A549 (cell line): ENCODE measurements around the gene SYTL3. TPM values are rescaled to one million over a fixed set of nuclear protein-coding genes. Genes with fewer than 3 reads are reported as not detected.

Experiments
- ATAC-seq, 2 experiments: fragments of 200-7000 bp in 1 of 2; fragments of >200 bp in 1 of 2; cut with Nextera tagmentation in 1 of 2; cut with Tn5 transposase in 1 of 2; 3 replicates each; pipeline versions ENCODE4 v1.8.0 to v1.9.1; 2018 to 2020; ENCODE audit warnings: mild to moderate bottlenecking in 1 of 2, moderate library complexity in 1 of 2
- CTCF ChIA-PET: fragments of 300-600 bp; sonication (Branson Sonifier 250); formaldehyde crosslinking; extraction: SDS; loops from one replicate; lab custom pipeline; 2021; ENCODE audit warnings: antibody characterized with exemption, inconsistent platforms; lab: Yijun Ruan, JAX
- POLR2A ChIA-PET: fragments of 350-600 bp; formaldehyde crosslinking; extraction: SDS; loops from one replicate; lab custom pipeline; 2021; ENCODE audit warnings: antibody characterized with exemption, inconsistent platforms; lab: Yijun Ruan, JAX
- DNase-seq, 2 experiments: peaks; one replicate each; pipeline versions ENCODE4 v3.0.0 to v3.0.0-alpha.2; 2011 to 2016; ENCODE audit warnings: low read depth in 1 of 2, low spot score in 1 of 2
- FAIRE-seq: peaks from 2 replicates; lab custom pipeline; 2011; peaks lifted over from hg19 to GRCh38; lab: Jason Lieb, UNC
- H3K27ac ChIP-seq, 2 experiments: fragments of >200 bp; sonication (Bioruptor Twin); formaldehyde crosslinking; 3 replicates each; pipeline ENCODE4 v1.5.1; 2016 to 2017
- H3K4me1 ChIP-seq: fragments of >200 bp; sonication (Bioruptor Twin); formaldehyde crosslinking; 3 replicates; pipeline ENCODE4 v1.6.1; 2016
- H3K4me2 ChIP-seq: fragments of >200 bp; sonication (Bioruptor Twin); formaldehyde crosslinking; 3 replicates; pipeline ENCODE4 v1.6.1; 2016
- H3K4me3 ChIP-seq: fragments of >200 bp; sonication (Bioruptor Twin); formaldehyde crosslinking; 3 replicates; pipeline ENCODE4 v1.5.1; 2016
- H3K9me3 ChIP-seq: fragments of >200 bp; sonication (Bioruptor Twin); formaldehyde crosslinking; 3 replicates; pipeline ENCODE4 v1.6.1; 2016
- CTCF ChIP-seq: fragments of >200 bp; sonication (Bioruptor Twin); formaldehyde crosslinking; IDR thresholded peaks from 3 replicates; pipeline ENCODE4 v1.5.1; 2016
- EHF ChIP-seq: fragments of 250-450 bp; sonication (Bioruptor Pico); IDR thresholded peaks from 2 replicates; pipeline ENCODE4 v1.5.0; 2020; ENCODE audit warnings: mild to moderate bottlenecking
- EHMT2 ChIP-seq: fragments of 200-600 bp; sonication (generic); IDR thresholded peaks from 2 replicates; pipeline ENCODE4 v1.6.1; 2016; ENCODE audit warnings: antibody characterized with exemption, low read depth, mild to moderate bottlenecking, moderate library complexity
- FOSB ChIP-seq: fragments of 250-450 bp; sonication (Bioruptor Pico); IDR thresholded peaks from 2 replicates; pipeline ENCODE4 v1.5.0; 2020; ENCODE audit warnings: mild to moderate bottlenecking, moderate library complexity
- FOSL2 ChIP-seq, 2 experiments: fragments of 450-650 bp in 1 of 2; fragments of >200 bp in 1 of 2; sonication (Bioruptor Twin) in 1 of 2; formaldehyde crosslinking; IDR thresholded peaks; 2 replicates each; pipeline versions ENCODE4 v1.5.0 to v1.6.1; 2016 to 2020; ENCODE audit warnings: mild to moderate bottlenecking in 1 of 2, moderate library complexity in 1 of 2
- HOXA7 ChIP-seq: fragments of 250-450 bp; sonication (Bioruptor Pico); IDR thresholded peaks from 2 replicates; pipeline ENCODE4 v1.5.0; 2020; ENCODE audit warnings: mild to moderate bottlenecking, moderate library complexity
- JUN ChIP-seq, 2 experiments: fragments of >200 bp; sonication (Bioruptor Twin); formaldehyde crosslinking; IDR thresholded peaks; 2 replicates in 1 of 2; 3 replicates in 1 of 2; pipeline ENCODE4 v1.6.1; 2016 to 2017
- JUNB ChIP-seq: fragments of >200 bp; sonication (Bioruptor Twin); formaldehyde crosslinking; IDR thresholded peaks from 2 replicates; pipeline ENCODE4 v1.6.1; 2016
- KDM1A ChIP-seq: fragments of 200-600 bp; sonication (generic); IDR thresholded peaks from 2 replicates; pipeline ENCODE4 v1.6.1; 2016; ENCODE audit warnings: low read depth, mild to moderate bottlenecking
- MAZ ChIP-seq: fragments of 150-350 bp; IDR thresholded peaks from 2 replicates; pipeline ENCODE4 v1.6.1; 2014; ENCODE audit warnings: antibody characterized with exemption, low read depth, low read length, borderline replicate concordance
- NR3C1 ChIP-seq: fragments of >200 bp; sonication (Bioruptor Twin); formaldehyde crosslinking; IDR thresholded peaks from 3 replicates; pipeline ENCODE4 v1.6.1; 2017
- PHF8 ChIP-seq: fragments of 200-600 bp; sonication (generic); IDR thresholded peaks from 2 replicates; pipeline ENCODE4 v1.6.1; 2016; ENCODE audit warnings: low read depth, mild to moderate bottlenecking, antibody characterized with exemption, moderate library complexity, borderline replicate concordance
- POLR2A ChIP-seq: IDR thresholded peaks from 2 replicates; pipeline ENCODE4 v1.6.1; 2012; ENCODE audit warnings: mild to moderate bottlenecking, low read length
- RAD21 ChIP-seq, 2 experiments: fragments of >200 bp in 1 of 2; sonication (Bioruptor Twin) in 1 of 2; formaldehyde crosslinking in 1 of 2; IDR thresholded peaks in 1 of 2; conservative IDR thresholded peaks in 1 of 2; 2 replicates in 1 of 2; 3 replicates in 1 of 2; pipeline ENCODE4 v1.6.1; 2012 to 2018; ENCODE audit warnings: inconsistent platforms in 1 of 2
- RARB ChIP-seq: fragments of 250-450 bp; sonication (Bioruptor Pico); IDR thresholded peaks from 2 replicates; pipeline ENCODE4 v1.8.0; 2021; ENCODE audit warnings: mild to moderate bottlenecking, moderate library complexity
- RNF2 ChIP-seq: fragments of 200-600 bp; sonication (generic); IDR thresholded peaks from 2 replicates; pipeline ENCODE4 v1.6.1; 2016; ENCODE audit warnings: low read depth, mild to moderate bottlenecking, antibody characterized with exemption, moderate library complexity, borderline replicate concordance
- TFCP2L1 ChIP-seq: fragments of 250-450 bp; sonication (Bioruptor Pico); IDR thresholded peaks from 2 replicates; pipeline ENCODE4 v1.5.0; 2021; ENCODE audit warnings: mild to moderate bottlenecking
- TP53 ChIP-seq: fragments of 250-450 bp; sonication (Bioruptor Pico); IDR thresholded peaks from 2 replicates; pipeline ENCODE4 v1.5.0; 2021; ENCODE audit warnings: mild to moderate bottlenecking, moderate library complexity
- ZC3H11A ChIP-seq: fragments of 450-650 bp; IDR thresholded peaks from 2 replicates; pipeline ENCODE4 v1.6.1; 2014; ENCODE audit warnings: antibody characterized with exemption, mild to moderate bottlenecking
- ZNF302 ChIP-seq: fragments of 250-450 bp; sonication (Bioruptor Pico); IDR thresholded peaks from 2 replicates; pipeline ENCODE4 v1.9.0; 2021; ENCODE audit warnings: inconsistent platforms, mild to moderate bottlenecking, moderate library complexity
- WGBS: methylation state at CpG from one replicate; pipeline ENCODE4 v1.1.6; 2017; ENCODE audit errors: missing lambda C conversion rate; 5-methylcytosine and 5-hydroxymethylcytosine counted together
- polyA plus RNA-seq, 4 experiments: library from polyadenylated mRNA; depleted of rRNA in 3 of 4; stranded (reverse); fragments of >200 nt; fragmentation: RNase III in 1 of 4; extraction: RNeasy Plus Mini Kit Qiagen cat#74134 plus additional on column Dnase treatment in 1 of 4; gene quantifications; 2 replicates in 3 of 4; 3 replicates in 1 of 4; pipeline ENCODE4 v1.2.3, GENCODE V29; 2011 to 2017
- TF ChIP-seq, protein P1 (sequence below): fragments of >200 bp; sonication (Bioruptor Twin); formaldehyde crosslinking; IDR thresholded peaks from 3 replicates; pipeline ENCODE4 v1.6.1; 2016
- TF ChIP-seq, protein P2 (sequence below): fragments of >200 bp; sonication (Bioruptor Twin); formaldehyde crosslinking; IDR thresholded peaks from 2 replicates; pipeline ENCODE4 v1.6.1; 2016
- TF ChIP-seq, protein P3 (sequence below): fragments of 250-450 bp; sonication (Bioruptor Pico); IDR thresholded peaks from 2 replicates; pipeline ENCODE4 v1.5.0; 2021; ENCODE audit warnings: mild to moderate bottlenecking, moderate library complexity, borderline replicate concordance
- TF ChIP-seq, protein P4 (sequence below): IDR thresholded peaks from 2 replicates; pipeline ENCODE4 v1.6.1; 2012; ENCODE audit warnings: low read depth, borderline replicate concordance
- TF ChIP-seq, protein P5 (sequence below): fragments of 250-450 bp; sonication (Bioruptor Pico); IDR thresholded peaks from 2 replicates; pipeline ENCODE4 v1.5.0; 2020; ENCODE audit warnings: low read depth, mild to moderate bottlenecking, moderate library complexity

The SYTL3 gene
- polyA plus RNA-seq, 2 of the 4 experiments (the other 2 are of a cell fraction): 0.63 to 0.89 TPM

- POLR2A ChIA-PET: no interaction called here
- 91% methylated on average over 11 of the region's 13 CpGs for WGBS
- ATAC-seq (no peak), FAIRE-seq (no peak), DNase-seq (no peak)
- Histone ChIP-seq H3K27ac (no peak overlapping the region), H3K9me3 (no peaks in the 10 kb centered on the region), H3K4me2 (no peak overlapping the region), H3K4me1 (no peaks in the 10 kb centered on the region), H3K4me3 (no peak overlapping the region)
- CTCF ChIA-PET: interaction anchor here (1.1 kb wide), 1 partner anchor 388 kb away, joined by 4 read pairs; no protein-coding TSS in a partner anchor
- TF ChIP-seq CTCF (no peak), PHF8 (no peak), ZNF302 (CRISPR knock-in tag) (no peak), JUN (IDR thresholded peaks at IDR 0.05) (no peak), POLR2A (no peak), HOXA7 (CRISPR knock-in tag) (no peak), NR3C1 (no peak), ZC3H11A (no peak)
- TF ChIP-seq, protein P1, sequence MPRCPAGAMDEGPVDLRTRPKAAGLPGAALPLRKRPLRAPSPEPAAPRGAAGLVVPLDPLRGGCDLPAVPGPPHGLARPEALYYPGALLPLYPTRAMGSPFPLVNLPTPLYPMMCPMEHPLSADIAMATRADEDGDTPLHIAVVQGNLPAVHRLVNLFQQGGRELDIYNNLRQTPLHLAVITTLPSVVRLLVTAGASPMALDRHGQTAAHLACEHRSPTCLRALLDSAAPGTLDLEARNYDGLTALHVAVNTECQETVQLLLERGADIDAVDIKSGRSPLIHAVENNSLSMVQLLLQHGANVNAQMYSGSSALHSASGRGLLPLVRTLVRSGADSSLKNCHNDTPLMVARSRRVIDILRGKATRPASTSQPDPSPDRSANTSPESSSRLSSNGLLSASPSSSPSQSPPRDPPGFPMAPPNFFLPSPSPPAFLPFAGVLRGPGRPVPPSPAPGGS: no peak
- TF ChIP-seq, protein P2, sequence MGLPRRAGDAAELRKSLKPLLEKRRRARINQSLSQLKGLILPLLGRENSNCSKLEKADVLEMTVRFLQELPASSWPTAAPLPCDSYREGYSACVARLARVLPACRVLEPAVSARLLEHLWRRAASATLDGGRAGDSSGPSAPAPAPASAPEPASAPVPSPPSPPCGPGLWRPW: no peak
- TF ChIP-seq, protein P3, sequence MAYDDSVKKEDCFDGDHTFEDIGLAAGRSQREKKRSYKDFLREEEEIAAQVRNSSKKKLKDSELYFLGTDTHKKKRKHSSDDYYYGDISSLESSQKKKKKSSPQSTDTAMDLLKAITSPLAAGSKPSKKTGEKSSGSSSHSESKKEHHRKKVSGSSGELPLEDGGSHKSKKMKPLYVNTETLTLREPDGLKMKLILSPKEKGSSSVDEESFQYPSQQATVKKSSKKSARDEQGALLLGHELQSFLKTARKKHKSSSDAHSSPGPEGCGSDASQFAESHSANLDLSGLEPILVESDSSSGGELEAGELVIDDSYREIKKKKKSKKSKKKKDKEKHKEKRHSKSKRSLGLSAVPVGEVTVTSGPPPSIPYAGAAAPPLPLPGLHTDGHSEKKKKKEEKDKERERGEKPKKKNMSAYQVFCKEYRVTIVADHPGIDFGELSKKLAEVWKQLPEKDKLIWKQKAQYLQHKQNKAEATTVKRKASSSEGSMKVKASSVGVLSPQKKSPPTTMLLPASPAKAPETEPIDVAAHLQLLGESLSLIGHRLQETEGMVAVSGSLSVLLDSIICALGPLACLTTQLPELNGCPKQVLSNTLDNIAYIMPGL: no peak
Measured at GRCh38 chr6:158609455-158610155, 40.2 kb upstream of the SYTL3 start.

GRCh38 chr6:158610319-158610968, 39.4 kb upstream of the SYTL3 start:
- no peak for ATAC-seq
- no peak overlapping the region for H3K27ac ChIP-seq
- ChIA-PET CTCF (interaction anchor here (1.1 to 1.2 kb wide), 2 partner anchors 10 to 389 kb away, joined by 3 to 4 read pairs; no protein-coding TSS in a partner anchor), POLR2A (no interaction called here)
- no peak for DNase-seq
- H3K4me3 ChIP-seq: no peak overlapping the region
- no peaks in the 10 kb centered on the region for H3K4me1 ChIP-seq
- 77% methylated on average over 9 of the region's 9 CpGs for WGBS
- TF ChIP-seq, protein P4, sequence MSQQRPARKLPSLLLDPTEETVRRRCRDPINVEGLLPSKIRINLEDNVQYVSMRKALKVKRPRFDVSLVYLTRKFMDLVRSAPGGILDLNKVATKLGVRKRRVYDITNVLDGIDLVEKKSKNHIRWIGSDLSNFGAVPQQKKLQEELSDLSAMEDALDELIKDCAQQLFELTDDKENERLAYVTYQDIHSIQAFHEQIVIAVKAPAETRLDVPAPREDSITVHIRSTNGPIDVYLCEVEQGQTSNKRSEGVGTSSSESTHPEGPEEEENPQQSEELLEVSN: no peak
- TF ChIP-seq ZC3H11A (no peak), TP53 (no peak), EHF (CRISPR knock-in tag) (no peak), KDM1A (no peak), CTCF (no peak), JUNB (no peak), FOSL2 (IDR thresholded peaks at IDR 0.05) (no peak), FOSL2 (CRISPR knock-in tag; IDR thresholded peaks at IDR 0.05) (no peak), TFCP2L1 (CRISPR knock-in tag) (no peak), RNF2 (no peak), NR3C1 (no peak), FOSB (CRISPR knock-in tag) (no peak), RARB (no peak), POLR2A (no peak), MAZ (no peak), EHMT2 (no peak), RAD21 (conservative IDR thresholded peaks at IDR 0.05 in 1 of 2, IDR thresholded peaks at IDR 0.05 in 1 of 2) (no peak)
- TF ChIP-seq, protein P5, sequence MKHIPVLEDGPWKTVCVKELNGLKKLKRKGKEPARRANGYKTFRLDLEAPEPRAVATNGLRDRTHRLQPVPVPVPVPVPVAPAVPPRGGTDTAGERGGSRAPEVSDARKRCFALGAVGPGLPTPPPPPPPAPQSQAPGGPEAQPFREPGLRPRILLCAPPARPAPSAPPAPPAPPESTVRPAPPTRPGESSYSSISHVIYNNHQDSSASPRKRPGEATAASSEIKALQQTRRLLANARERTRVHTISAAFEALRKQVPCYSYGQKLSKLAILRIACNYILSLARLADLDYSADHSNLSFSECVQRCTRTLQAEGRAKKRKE: no peak
- no peak overlapping the region for H3K4me2 ChIP-seq
- FAIRE-seq: no peak
- no peaks in the 10 kb centered on the region for H3K9me3 ChIP-seq
